ENCODE measurements around the gene BTF3.

GRCh38 chr5:73488806-73489205 lies 9.4 kb upstream of the BTF3 start:
- TF ChIP-seq CTCF (conservative IDR thresholded peaks at IDR 0.05; ENCODE audit: low read depth in 2 of 2) (no peak), POLR2AphosphoS5 (IDR thresholded peaks at IDR 0.05; ENCODE audit: low read depth) (no peak), REST (IDR thresholded peaks at IDR 0.05; ENCODE audit: unreplicated experiment) (no peak), EZH2 (IDR thresholded peaks at IDR 0.05; ENCODE audit: low read depth, unreplicated experiment) (no peak), CREB1 (CRISPR knock-in tag; IDR thresholded peaks at IDR 0.05; ENCODE audit: low read depth) (no peak), JUNB (IDR thresholded peaks at IDR 0.05; ENCODE audit: unreplicated experiment) (no peak), NANOG (IDR thresholded peaks at IDR 0.05; ENCODE audit: borderline replicate concordance) (no peak)
